WI38 (cell line): ENCODE results near the gene BEGAIN.

Experiments
- H3K4me3 ChIP-seq: 2 replicates; pipeline ENCODE4 v1.5.1; 2011; ENCODE audit warnings: low read depth, mild to moderate bottlenecking, control low read depth, low read length
- CTCF ChIP-seq: IDR thresholded peaks from 2 replicates; pipeline ENCODE4 v1.5.1; 2012; ENCODE audit warnings: low read depth, mild to moderate bottlenecking, control low read depth, low read length

The BEGAIN gene

GRCh38 chr14:100574642-100575031, 12.6 kb downstream of the BEGAIN start:
- no peak overlapping the region for H3K4me3 ChIP-seq
- TF ChIP-seq CTCF: no peak

- no peak for TF ChIP-seq CTCF
- H3K4me3 ChIP-seq: no peak overlapping the region
Observed at GRCh38 chr14:100573757-100574641, 13.2 kb downstream of the BEGAIN start.

GRCh38 chr14:100573002-100573756, 14.0 kb downstream of the BEGAIN start:
- no peak for TF ChIP-seq CTCF
- no peak overlapping the region for H3K4me3 ChIP-seq

- no peak for TF ChIP-seq CTCF
- no peak overlapping the region for H3K4me3 ChIP-seq
Observed at GRCh38 chr14:100572543-100572942, 14.7 kb downstream of the BEGAIN start.

- no peak overlapping the region for H3K4me3 ChIP-seq
- no peak for TF ChIP-seq CTCF
Observed at GRCh38 chr14:100571837-100572236, 15.4 kb downstream of the BEGAIN start.

- TF ChIP-seq CTCF: no peak
- H3K4me3 ChIP-seq: no peak overlapping the region
Observed at GRCh38 chr14:100570726-100571454, 16.3 kb downstream of the BEGAIN start.
